Left lung (tissue), 10 donors: Measurements from ENCODE around the gene ROBO1. TPM values are rescaled to one million over a fixed set of nuclear protein-coding genes. Genes with fewer than 3 reads are reported as not detected.

ENCODE experiments used
- ATAC-seq: fragments of 200-7000 bp; cut with Tn5 transposase; one replicate; pipeline ENCODE4 v1.9.1; 2020; ENCODE audit warnings: moderate library complexity
- DNase-seq, 4 donors: peaks; one replicate each; pipeline ENCODE4 v3.0.0-alpha.2; 2013 to 2020
- H3K27ac ChIP-seq, 2 donors: fragments of 200-600 bp; sonication (generic) in 1 of 2; one replicate each; pipeline versions ENCODE4 v1.5.0 to v1.8.0; 2020 to 2021
- H3K27me3 ChIP-seq, 2 donors: fragments of 200-600 bp; sonication (generic) in 1 of 2; one replicate each; pipeline versions ENCODE4 v1.5.0 to v1.8.0; 2020 to 2021
- H3K36me3 ChIP-seq, 2 donors: fragments of 200-600 bp; sonication (generic) in 1 of 2; one replicate each; pipeline versions ENCODE4 v1.5.0 to v1.8.0; 2020 to 2021
- H3K4me1 ChIP-seq, 2 donors: fragments of 200-600 bp; one replicate each; pipeline ENCODE4 v1.8.0; 2021
- H3K4me3 ChIP-seq, 2 donors: fragments of 200-600 bp; sonication (generic) in 1 of 2; one replicate each; pipeline versions ENCODE4 v1.5.0 to v1.8.0; 2020 to 2021; ENCODE audit warnings: mild to moderate bottlenecking in 1 of 2
- H3K9me3 ChIP-seq, 2 donors: fragments of 200-600 bp; sonication (generic) in 1 of 2; one replicate each; pipeline versions ENCODE4 v1.5.0 to v1.8.0; 2020 to 2021
- CTCF ChIP-seq, 2 donors: fragments of 200-600 bp; sonication (generic) in 1 of 2; IDR thresholded peaks; one replicate each; pipeline versions ENCODE4 v1.5.0 to v1.8.0; 2021; ENCODE audit warnings: antibody characterized with exemption in 2 of 2
- intact Hi-C, 2 donors: fragments of 100-400 bp; cut with DNase I; formaldehyde crosslinking; loops; one replicate each; pipeline versions ENCODE4 v1.11.2 to v1.14.2; 2022
- polyA plus RNA-seq, 6 donors: library from polyadenylated mRNA; unstranded; fragments of 120-200 nt; gene quantifications; one replicate each; pipeline ENCODE4 v1.2.1, GENCODE V29; 2013; ENCODE audit not compliant: insufficient read length in 6 of 6
- total RNA-seq, 2 donors: library from RNA; stranded (reverse); fragmentation: NEBNext Ultra II Directional; extraction: Animal tissue kit (Norgen Biotek cat#: 25700); gene quantifications; one replicate each; pipeline ENCODE4 v1.2.1, GENCODE V29; 2021
- donor health status: DM: no; HTN: yes; CAD: no.
- donor health status: DM: no; HTN: no; CAD: no.

Gene ROBO1
- total and polyA plus RNA-seq, 8 donors = 20.3 to 134 (median 102) TPM

GRCh38 chr3:78737988-78738387, 1029.8 kb downstream of the ROBO1 start:
- no peak overlapping the region for H3K27ac ChIP-seq
- ATAC-seq = no peak
- no peak overlapping the region for H3K4me3 ChIP-seq
- H3K9me3 ChIP-seq = no peaks in the 10 kb centered on the region
- H3K27me3 ChIP-seq = no peaks in the 10 kb centered on the region
- TF ChIP-seq CTCF (IDR thresholded peaks at IDR 0.05) = no peak
- no peaks in the 10 kb centered on the region for H3K4me1 ChIP-seq
- no peak for DNase-seq
- no peaks in the 10 kb centered on the region for H3K36me3 ChIP-seq
- intact Hi-C loops = no loop called here

GRCh38 chr3:78736863-78737262, 1030.9 kb downstream of the ROBO1 start:
- intact Hi-C loops = no loop called here
- DNase-seq (no peak), ATAC-seq (no peak)
- no peaks in the 10 kb centered on the region for H3K27me3 ChIP-seq
- no peaks in the 10 kb centered on the region for H3K36me3 ChIP-seq
- no peak overlapping the region for H3K27ac ChIP-seq
- TF ChIP-seq CTCF (IDR thresholded peaks at IDR 0.05) = no peak
- H3K4me3 ChIP-seq = no peak overlapping the region
- no peaks in the 10 kb centered on the region for H3K4me1 ChIP-seq
- no peaks in the 10 kb centered on the region for H3K9me3 ChIP-seq

- Histone ChIP-seq H3K36me3 (no peaks in the 10 kb centered on the region), H3K4me1 (no peaks in the 10 kb centered on the region), H3K27ac (no peak overlapping the region), H3K9me3 (no peaks in the 10 kb centered on the region), H3K27me3 (no peaks in the 10 kb centered on the region), H3K4me3 (no peak overlapping the region)
- intact Hi-C loops = no loop called here
- no peak for TF ChIP-seq CTCF (IDR thresholded peaks at IDR 0.05)
- no peak for DNase-seq
- no peak for ATAC-seq
Measured at GRCh38 chr3:78734048-78734637, 1033.7 kb downstream of the ROBO1 start.

GRCh38 chr3:78732893-78733292, 1034.9 kb downstream of the ROBO1 start:
- H3K4me3 ChIP-seq = no peak overlapping the region
- DNase-seq (no peak), ATAC-seq (no peak)
- H3K36me3 ChIP-seq = no peaks in the 10 kb centered on the region
- no peak for TF ChIP-seq CTCF (IDR thresholded peaks at IDR 0.05)
- H3K4me1 ChIP-seq = no peaks in the 10 kb centered on the region
- no peaks in the 10 kb centered on the region for H3K9me3 ChIP-seq
- no peak overlapping the region for H3K27ac ChIP-seq
- intact Hi-C loops = no loop called here
- H3K27me3 ChIP-seq = no peaks in the 10 kb centered on the region

GRCh38 chr3:78732471-78732870, 1035.3 kb downstream of the ROBO1 start:
- no peak for TF ChIP-seq CTCF (IDR thresholded peaks at IDR 0.05)
- no peak overlapping the region for H3K4me3 ChIP-seq
- intact Hi-C loops = no loop called here
- no peaks in the 10 kb centered on the region for H3K27me3 ChIP-seq
- H3K27ac ChIP-seq = no peak overlapping the region
- ATAC-seq = no peak
- H3K9me3 ChIP-seq = no peaks in the 10 kb centered on the region
- H3K4me1 ChIP-seq = no peaks in the 10 kb centered on the region
- DNase-seq = no peak
- no peaks in the 10 kb centered on the region for H3K36me3 ChIP-seq
